ENCODE results near the gene ANO3.

GRCh38 chr11:26569646-26570045 lies 237.7 kb downstream of the ANO3 start:
- no peak for TF ChIP-seq POLR2A (IDR thresholded peaks at IDR 0.05)
- TF ChIP-seq, protein P1, sequence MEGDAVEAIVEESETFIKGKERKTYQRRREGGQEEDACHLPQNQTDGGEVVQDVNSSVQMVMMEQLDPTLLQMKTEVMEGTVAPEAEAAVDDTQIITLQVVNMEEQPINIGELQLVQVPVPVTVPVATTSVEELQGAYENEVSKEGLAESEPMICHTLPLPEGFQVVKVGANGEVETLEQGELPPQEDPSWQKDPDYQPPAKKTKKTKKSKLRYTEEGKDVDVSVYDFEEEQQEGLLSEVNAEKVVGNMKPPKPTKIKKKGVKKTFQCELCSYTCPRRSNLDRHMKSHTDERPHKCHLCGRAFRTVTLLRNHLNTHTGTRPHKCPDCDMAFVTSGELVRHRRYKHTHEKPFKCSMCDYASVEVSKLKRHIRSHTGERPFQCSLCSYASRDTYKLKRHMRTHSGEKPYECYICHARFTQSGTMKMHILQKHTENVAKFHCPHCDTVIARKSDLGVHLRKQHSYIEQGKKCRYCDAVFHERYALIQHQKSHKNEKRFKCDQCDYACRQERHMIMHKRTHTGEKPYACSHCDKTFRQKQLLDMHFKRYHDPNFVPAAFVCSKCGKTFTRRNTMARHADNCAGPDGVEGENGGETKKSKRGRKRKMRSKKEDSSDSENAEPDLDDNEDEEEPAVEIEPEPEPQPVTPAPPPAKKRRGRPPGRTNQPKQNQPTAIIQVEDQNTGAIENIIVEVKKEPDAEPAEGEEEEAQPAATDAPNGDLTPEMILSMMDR (IDR thresholded peaks at IDR 0.05) = no peak
- no peak for TF ChIP-seq POLR2AphosphoS5 (IDR thresholded peaks at IDR 0.05; ENCODE audit: insufficient read depth in 1 of 2, low read depth in 1 of 2)

Data from vagina (tissue), 2 donors.